ENCODE measurements around the gene MRPS31.
A peak's percentile ranks its signal among the peaks of the same experiment; 100 is the strongest.

Gene MRPS31

GRCh38 chr13:40681341-40682146 is 89.4 kb downstream of the MRPS31 start:
- peak overlapping the region; percentile 49 for H3K4me3 ChIP-seq (ENCODE audit: low read length)
- peaks cover 29% of the 10 kb centered on the region for H3K4me1 ChIP-seq (ENCODE audit: insufficient read depth, low read length)
- H3K27ac ChIP-seq (ENCODE audit: low read length) = peak overlapping the region; percentile 20
- no peaks in the 10 kb centered on the region for H3K36me3 ChIP-seq (ENCODE audit: insufficient read depth, low read depth, low read length)
- peak overlapping the region; percentile 60 for H3K9ac ChIP-seq (ENCODE audit: low read depth, low read length)
- no peaks in the 10 kb centered on the region for H3K27me3 ChIP-seq (ENCODE audit: insufficient read depth, low read length)
- no peaks in the 10 kb centered on the region for H3K9me3 ChIP-seq (ENCODE audit: insufficient read depth, low read depth, low read length)

GRCh38 chr13:40680659-40681323 is 90.2 kb downstream of the MRPS31 start:
- Histone ChIP-seq H3K4me1 (ENCODE audit: insufficient read depth, low read length) (peaks cover 29% of the 10 kb centered on the region), H3K9ac (ENCODE audit: low read depth, low read length) (peak overlapping the region; percentile 60), H3K36me3 (ENCODE audit: insufficient read depth, low read depth, low read length) (no peaks in the 10 kb centered on the region), H3K9me3 (ENCODE audit: insufficient read depth, low read depth, low read length) (no peaks in the 10 kb centered on the region), H3K27me3 (ENCODE audit: insufficient read depth, low read length) (no peaks in the 10 kb centered on the region), H3K27ac (ENCODE audit: low read length) (peak overlapping the region; percentile 20), H3K4me3 (ENCODE audit: low read length) (peak overlapping the region; percentile 49)

GRCh38 chr13:40679480-40679985 is 91.5 kb downstream of the MRPS31 start:
- H3K4me3 ChIP-seq (ENCODE audit: low read length) = no peak overlapping the region

More at GRCh38 chr13:40679480-40679985, 91.5 kb downstream of the MRPS31 start:
- Histone ChIP-seq H3K36me3 (ENCODE audit: insufficient read depth, low read depth, low read length) (no peaks in the 10 kb centered on the region), H3K27ac (ENCODE audit: low read length) (no peak overlapping the region), H3K9ac (ENCODE audit: low read depth, low read length) (no peak overlapping the region), H3K9me3 (ENCODE audit: insufficient read depth, low read depth, low read length) (no peaks in the 10 kb centered on the region), H3K4me1 (ENCODE audit: insufficient read depth, low read length) (peaks cover 31% of the 10 kb centered on the region), H3K27me3 (ENCODE audit: insufficient read depth, low read length) (no peaks in the 10 kb centered on the region)
